ENCODE results near the gene PRKCE. TPM values are rescaled to one million over a fixed set of nuclear protein-coding genes. Genes with fewer than 3 reads are reported as not detected.

PRKCE gene
- total RNA-seq, 1 experiment from 2014 or later: 21.7 TPM

- POLR2A ChIA-PET (ENCODE audit: unreplicated experiment): no interaction called here
- BruUV-seq (replicated peaks): no TSS peak
Measured at GRCh38 chr2:45982096-45982495, 330.6 kb downstream of the PRKCE start.

GRCh38 chr2:45983213-45983612, 331.7 kb downstream of the PRKCE start:
- POLR2A ChIA-PET (ENCODE audit: unreplicated experiment): no interaction called here

More at GRCh38 chr2:45982096-45982495, 330.6 kb downstream of the PRKCE start:
- Histone ChIP-seq H3F3A (ENCODE audit: insufficient read depth, low read depth) (no peaks in the 10 kb centered on the region), H4K20me1 (ENCODE audit: insufficient read depth) (no peaks in the 10 kb centered on the region), H3K9me3 (ENCODE audit: insufficient read depth, low read depth) (no peaks in the 10 kb centered on the region), H3K36me3 (ENCODE audit: low read depth) (no peaks in the 10 kb centered on the region), H3K4me2 (no peak overlapping the region), H3K4me1 (replicated peaks; ENCODE audit: insufficient read depth) (no peaks in the 10 kb centered on the region), H3K9me2 (ENCODE audit: insufficient read depth) (no peaks in the 10 kb centered on the region), H3K27ac (no peak overlapping the region), H3K4me3 (no peak overlapping the region), H3K27me3 (ENCODE audit: insufficient read depth, low read depth) (no peaks in the 10 kb centered on the region), H2AFZ (no peak overlapping the region), H3K79me2 (ENCODE audit: low read depth) (no peaks in the 10 kb centered on the region)
- CTCF ChIA-PET: no interaction called here
- TF ChIP-seq CTCF (conservative IDR thresholded peaks at IDR 0.05) (no peak), EZH2 (IDR thresholded peaks at IDR 0.05; ENCODE audit: low read depth) (no peak)
- DNase-seq: no peak
- intact Hi-C loops (cut with micrococcal nuclease; ENCODE audit: unreplicated experiment): no loop called here

GRCh38 chr2:45984366-45984765, 332.9 kb downstream of the PRKCE start:
- no peaks in the 10 kb centered on the region for H3K79me2 ChIP-seq (ENCODE audit: low read depth)
- intact Hi-C loops (cut with micrococcal nuclease; ENCODE audit: unreplicated experiment): no loop called here
- H3K4me1 ChIP-seq (replicated peaks; ENCODE audit: insufficient read depth): no peaks in the 10 kb centered on the region
- ChIA-PET CTCF (no interaction called here), POLR2A (ENCODE audit: unreplicated experiment) (no interaction called here)
- no peaks in the 10 kb centered on the region for H3K27me3 ChIP-seq (ENCODE audit: insufficient read depth, low read depth)
- H3K9me2 ChIP-seq (ENCODE audit: insufficient read depth): no peaks in the 10 kb centered on the region
- no peak overlapping the region for H3K4me3 ChIP-seq
- no peaks in the 10 kb centered on the region for H3K9me3 ChIP-seq (ENCODE audit: insufficient read depth, low read depth)
- BruUV-seq (replicated peaks): no TSS peak
- H2AFZ ChIP-seq: no peak overlapping the region
- H3K36me3 ChIP-seq (ENCODE audit: low read depth): no peaks in the 10 kb centered on the region
- no peak for DNase-seq
- H3K27ac ChIP-seq: no peak overlapping the region
- H3K4me2 ChIP-seq: no peak overlapping the region
- no peaks in the 10 kb centered on the region for H4K20me1 ChIP-seq (ENCODE audit: insufficient read depth)
- TF ChIP-seq EZH2 (IDR thresholded peaks at IDR 0.05; ENCODE audit: low read depth): no peak
- no peak for TF ChIP-seq CTCF (conservative IDR thresholded peaks at IDR 0.05)
- no peaks in the 10 kb centered on the region for H3F3A ChIP-seq (ENCODE audit: insufficient read depth, low read depth)

More at GRCh38 chr2:45983213-45983612, 331.7 kb downstream of the PRKCE start:
- intact Hi-C loops (cut with micrococcal nuclease; ENCODE audit: unreplicated experiment): no loop called here
- H4K20me1 ChIP-seq (ENCODE audit: insufficient read depth): no peaks in the 10 kb centered on the region
- no TSS peak for BruUV-seq (replicated peaks)
- TF ChIP-seq CTCF (conservative IDR thresholded peaks at IDR 0.05): no peak
- TF ChIP-seq EZH2 (IDR thresholded peaks at IDR 0.05; ENCODE audit: low read depth): no peak
- no peaks in the 10 kb centered on the region for H3K27me3 ChIP-seq (ENCODE audit: insufficient read depth, low read depth)
- H3K4me2 ChIP-seq: no peak overlapping the region
- no peaks in the 10 kb centered on the region for H3K9me3 ChIP-seq (ENCODE audit: insufficient read depth, low read depth)
- H3K9me2 ChIP-seq (ENCODE audit: insufficient read depth): no peaks in the 10 kb centered on the region
- no peak overlapping the region for H3K27ac ChIP-seq
- CTCF ChIA-PET: interaction anchor here (0.5 kb wide), 1 partner anchor 379 kb away, joined by 3 read pairs; no protein-coding TSS in a partner anchor
- H3K4me1 ChIP-seq (replicated peaks; ENCODE audit: insufficient read depth): no peaks in the 10 kb centered on the region
- no peaks in the 10 kb centered on the region for H3K36me3 ChIP-seq (ENCODE audit: low read depth)
- DNase-seq: no peak
- no peaks in the 10 kb centered on the region for H3F3A ChIP-seq (ENCODE audit: insufficient read depth, low read depth)
- no peaks in the 10 kb centered on the region for H3K79me2 ChIP-seq (ENCODE audit: low read depth)
- no peak overlapping the region for H2AFZ ChIP-seq
- H3K4me3 ChIP-seq: no peak overlapping the region
